Measurements from ENCODE around the gene NAP1L4. TPM values are rescaled to one million over a fixed set of nuclear protein-coding genes. Genes with fewer than 3 reads are reported as not detected.

The NAP1L4 gene
- total RNA-seq, 4 donors from 2014 or later, result 67.2 to 99.0 (median 82.4) TPM

- H3K4me3 ChIP-seq (ENCODE audit: low read depth, poor library complexity, severe bottlenecking), result no peak overlapping the region
- no peak for DNase-seq (ENCODE audit: low spot score in 2 of 2)
- 75 to 80% methylated on average over 3 of the region's 3 CpGs for WGBS, 2 donors
- TF ChIP-seq POLR2A (IDR thresholded peaks at IDR 0.05), result no peak
- no peak for TF ChIP-seq CTCF (IDR thresholded peaks at IDR 0.05)
- intact Hi-C loops (cut with DNase I; ENCODE audit: low total_unique reads), result loop anchor here (10.0 kb wide), 1 partner anchor 57 kb away; no protein-coding TSS in a partner anchor
Observed at GRCh38 chr11:2958251-2958650, 33.9 kb downstream of the NAP1L4 start.

- DNase-seq (ENCODE audit: low spot score in 2 of 2), result no peak
- WGBS, 2 donors, result 88 to 90% methylated on average over 6 of the region's 6 CpGs
- intact Hi-C loops (cut with DNase I; ENCODE audit: low total_unique reads), result loop anchor here (10.0 kb wide), 1 partner anchor 59 kb away; no protein-coding TSS in a partner anchor
- H3K4me3 ChIP-seq (ENCODE audit: low read depth, poor library complexity, severe bottlenecking), result no peak overlapping the region
- TF ChIP-seq POLR2A (IDR thresholded peaks at IDR 0.05), result no peak
Observed at GRCh38 chr11:2955906-2956476, 36.1 kb downstream of the NAP1L4 start.

GRCh38 chr11:2954263-2954662, 37.9 kb downstream of the NAP1L4 start:
- 91 to 93% methylated on average over 6 of the region's 6 CpGs for WGBS, 2 donors
- DNase-seq (ENCODE audit: low spot score in 2 of 2), result no peak
- intact Hi-C loops (cut with DNase I; ENCODE audit: low total_unique reads), result loop anchor here (10.0 kb wide), 1 partner anchor 61 kb away; no protein-coding TSS in a partner anchor
- no peak overlapping the region for H3K4me3 ChIP-seq (ENCODE audit: low read depth, poor library complexity, severe bottlenecking)
- TF ChIP-seq CTCF (IDR thresholded peaks at IDR 0.05) (no peak), POLR2A (IDR thresholded peaks at IDR 0.05) (no peak)

- DNase-seq (ENCODE audit: low spot score in 2 of 2), result no peak
- 71 to 75% methylated on average over 6 of the region's 6 CpGs for WGBS, 2 donors
- TF ChIP-seq POLR2A (IDR thresholded peaks at IDR 0.05) (no peak), CTCF (IDR thresholded peaks at IDR 0.05) (no peak)
- H3K4me3 ChIP-seq (ENCODE audit: low read depth, poor library complexity, severe bottlenecking), result no peak overlapping the region
- intact Hi-C loops (cut with DNase I; ENCODE audit: low total_unique reads), result loop anchor here (10.0 kb wide), 1 partner anchor 63 kb away; no protein-coding TSS in a partner anchor
Observed at GRCh38 chr11:2952290-2952689, 39.8 kb downstream of the NAP1L4 start.

GRCh38 chr11:2951231-2952110, 40.7 kb downstream of the NAP1L4 start:
- DNase-seq (ENCODE audit: low spot score in 2 of 2), result no peak
- 79 to 84% methylated on average over 9 of the region's 9 CpGs for WGBS, 2 donors

More at GRCh38 chr11:2951231-2952110, 40.7 kb downstream of the NAP1L4 start:
- H3K4me3 ChIP-seq (ENCODE audit: low read depth, poor library complexity, severe bottlenecking), result no peak overlapping the region
- intact Hi-C loops (cut with DNase I; ENCODE audit: low total_unique reads), result loop anchor here (10.0 kb wide), 1 partner anchor 63 kb away; no protein-coding TSS in a partner anchor
- no peak for TF ChIP-seq CTCF (IDR thresholded peaks at IDR 0.05)
- TF ChIP-seq POLR2A (IDR thresholded peaks at IDR 0.05), result no peak

Measured in lower leg skin (tissue), 4 donors.